ENCODE data around the gene PLXNA2.

The PLXNA2 gene

DNA sequence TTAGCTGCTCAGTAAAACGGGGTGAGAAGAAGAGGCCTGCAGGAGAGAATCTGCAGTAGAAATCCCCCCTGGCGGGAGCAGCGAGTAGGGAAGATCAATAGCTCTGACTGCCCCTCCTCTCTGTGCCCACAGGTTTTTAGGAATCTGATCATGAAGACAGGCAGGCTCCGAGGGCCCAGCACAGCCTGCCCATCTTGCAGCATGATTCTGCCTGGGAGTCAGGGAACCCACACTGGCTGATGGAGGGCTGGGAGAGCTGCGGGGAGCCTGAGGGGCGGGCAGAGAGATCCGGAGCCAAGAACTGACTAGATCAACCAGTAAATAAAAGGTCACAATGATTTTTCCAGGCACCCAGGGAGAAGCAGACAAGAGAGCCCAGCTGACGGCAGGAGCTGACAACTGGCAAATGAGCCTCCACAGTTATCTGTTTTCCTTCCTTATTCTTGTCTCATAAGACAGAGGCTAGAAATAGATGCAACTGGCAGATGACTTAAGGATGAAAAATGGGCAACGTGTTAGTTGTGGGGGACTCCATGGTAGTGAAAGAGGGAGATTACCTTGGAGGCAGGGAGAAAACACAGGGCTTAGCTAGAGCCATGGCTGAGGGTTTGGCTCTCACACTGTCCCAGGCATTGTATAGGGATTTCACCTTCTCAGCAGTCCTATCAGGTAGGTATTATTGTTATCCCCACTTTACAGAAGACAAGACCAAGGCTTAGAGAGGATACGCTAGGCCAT lies 116.2 kb downstream of the PLXNA2 start:
- DNase-seq (no peak), ATAC-seq (ENCODE audit: insufficient read depth, low read depth) (no peak)
- Histone ChIP-seq H3K36me3 (ENCODE audit: insufficient read depth, low read length) (no peaks in the 10 kb centered on the region), H3K4me1 (ENCODE audit: insufficient read depth, low read length) (no peaks in the 10 kb centered on the region), H2AFZ (ENCODE audit: low read depth, low read length) (no peak overlapping the region), H3K27ac (ENCODE audit: low read length) (no peak overlapping the region), H3K9me3 (ENCODE audit: insufficient read depth, low read length, severe bottlenecking) (no peaks in the 10 kb centered on the region), H3K4me3 (ENCODE audit: low read depth in 1 of 2, low read length in 2 of 2) (no peak overlapping the region), H3K27me3 (ENCODE audit: insufficient read depth, low read length, poor library complexity) (peaks cover 50% of the 10 kb centered on the region), H3K9ac (ENCODE audit: low read depth, low read length) (no peak overlapping the region), H4K20me1 (ENCODE audit: insufficient read depth, low read length) (no peaks in the 10 kb centered on the region), H3K79me2 (ENCODE audit: insufficient read depth, low read length) (no peaks in the 10 kb centered on the region), H3K4me2 (ENCODE audit: insufficient read depth, low read length) (no peak overlapping the region)
- no peak for TF ChIP-seq EZH2 (IDR thresholded peaks at IDR 0.05; ENCODE audit: borderline replicate concordance, low read depth, low read length, severe bottlenecking)
- TF ChIP-seq, protein P1, sequence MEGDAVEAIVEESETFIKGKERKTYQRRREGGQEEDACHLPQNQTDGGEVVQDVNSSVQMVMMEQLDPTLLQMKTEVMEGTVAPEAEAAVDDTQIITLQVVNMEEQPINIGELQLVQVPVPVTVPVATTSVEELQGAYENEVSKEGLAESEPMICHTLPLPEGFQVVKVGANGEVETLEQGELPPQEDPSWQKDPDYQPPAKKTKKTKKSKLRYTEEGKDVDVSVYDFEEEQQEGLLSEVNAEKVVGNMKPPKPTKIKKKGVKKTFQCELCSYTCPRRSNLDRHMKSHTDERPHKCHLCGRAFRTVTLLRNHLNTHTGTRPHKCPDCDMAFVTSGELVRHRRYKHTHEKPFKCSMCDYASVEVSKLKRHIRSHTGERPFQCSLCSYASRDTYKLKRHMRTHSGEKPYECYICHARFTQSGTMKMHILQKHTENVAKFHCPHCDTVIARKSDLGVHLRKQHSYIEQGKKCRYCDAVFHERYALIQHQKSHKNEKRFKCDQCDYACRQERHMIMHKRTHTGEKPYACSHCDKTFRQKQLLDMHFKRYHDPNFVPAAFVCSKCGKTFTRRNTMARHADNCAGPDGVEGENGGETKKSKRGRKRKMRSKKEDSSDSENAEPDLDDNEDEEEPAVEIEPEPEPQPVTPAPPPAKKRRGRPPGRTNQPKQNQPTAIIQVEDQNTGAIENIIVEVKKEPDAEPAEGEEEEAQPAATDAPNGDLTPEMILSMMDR (IDR thresholded peaks at IDR 0.05; ENCODE audit: borderline replicate concordance, extremely low read depth, low read length, poor library complexity, severe bottlenecking): no peak

DNA sequence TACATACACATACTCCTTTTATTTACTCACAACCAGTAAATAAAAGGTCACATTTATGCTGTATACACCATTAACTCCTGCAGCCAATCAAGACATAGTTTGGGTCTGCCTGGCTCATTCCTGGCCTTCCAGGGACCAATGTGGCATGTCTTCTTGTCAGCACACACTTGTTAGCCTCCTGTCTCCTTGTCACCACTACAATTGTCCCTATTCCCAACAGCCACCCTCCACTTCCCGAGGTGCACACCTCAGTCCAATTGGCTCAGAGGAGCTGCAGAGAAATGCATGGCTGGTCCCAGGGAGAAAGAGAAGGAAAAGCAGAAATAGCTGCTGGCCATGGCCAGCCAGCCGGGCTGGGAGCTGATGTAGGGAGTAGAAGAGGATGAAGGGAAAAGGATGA lies 116.9 kb downstream of the PLXNA2 start:
- Histone ChIP-seq H3K36me3 (ENCODE audit: insufficient read depth, low read length) (no peaks in the 10 kb centered on the region), H3K9me3 (ENCODE audit: insufficient read depth, low read length, severe bottlenecking) (no peaks in the 10 kb centered on the region), H3K27ac (ENCODE audit: low read length) (no peak overlapping the region), H3K4me1 (ENCODE audit: insufficient read depth, low read length) (no peaks in the 10 kb centered on the region), H3K9ac (ENCODE audit: low read depth, low read length) (no peak overlapping the region), H3K4me3 (ENCODE audit: low read depth in 1 of 2, low read length in 2 of 2) (no peak overlapping the region), H3K27me3 (ENCODE audit: insufficient read depth, low read length, poor library complexity) (peaks cover 44% of the 10 kb centered on the region), H3K4me2 (ENCODE audit: insufficient read depth, low read length) (no peak overlapping the region), H4K20me1 (ENCODE audit: insufficient read depth, low read length) (no peaks in the 10 kb centered on the region), H2AFZ (ENCODE audit: low read depth, low read length) (no peak overlapping the region), H3K79me2 (ENCODE audit: insufficient read depth, low read length) (no peaks in the 10 kb centered on the region)
- no peak for TF ChIP-seq EZH2 (IDR thresholded peaks at IDR 0.05; ENCODE audit: borderline replicate concordance, low read depth, low read length, severe bottlenecking)
- TF ChIP-seq, protein P1 (IDR thresholded peaks at IDR 0.05; ENCODE audit: borderline replicate concordance, extremely low read depth, low read length, poor library complexity, severe bottlenecking): no peak
- DNase-seq: no peak
- ATAC-seq (ENCODE audit: insufficient read depth, low read depth): no peak

DNA sequence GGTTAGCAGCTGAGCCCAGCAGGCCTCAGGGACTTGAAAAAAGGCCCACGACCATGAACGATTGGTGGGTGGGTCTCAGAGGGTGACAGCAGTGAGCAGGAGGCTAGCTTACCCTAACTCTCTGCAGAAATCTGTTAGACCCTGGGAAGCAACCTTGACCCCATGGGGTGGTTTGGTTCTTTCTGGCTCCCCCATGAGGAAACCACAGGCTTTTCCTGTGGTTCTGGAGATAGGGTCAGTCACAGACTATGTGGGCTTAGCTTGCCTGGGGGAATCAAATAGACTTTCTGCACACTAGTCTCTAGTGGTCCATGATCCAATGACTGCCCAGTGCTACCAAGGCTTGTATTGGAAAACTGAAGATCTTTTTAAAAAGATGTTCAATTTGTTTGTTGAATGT lies 118.1 kb downstream of the PLXNA2 start:
- H3K27me3 ChIP-seq (ENCODE audit: insufficient read depth, low read length, poor library complexity): peaks cover 32% of the 10 kb centered on the region
- no peak overlapping the region for H3K4me2 ChIP-seq (ENCODE audit: insufficient read depth, low read length)
- ATAC-seq (ENCODE audit: insufficient read depth, low read depth): no peak

More for the DNA sequence above, 118.1 kb downstream of the PLXNA2 start:
- H3K27ac ChIP-seq (ENCODE audit: low read length): no peak overlapping the region
- DNase-seq: no peak
- H3K9ac ChIP-seq (ENCODE audit: low read depth, low read length): no peak overlapping the region
- H3K79me2 ChIP-seq (ENCODE audit: insufficient read depth, low read length): no peaks in the 10 kb centered on the region
- no peaks in the 10 kb centered on the region for H3K9me3 ChIP-seq (ENCODE audit: insufficient read depth, low read length, severe bottlenecking)
- no peak for TF ChIP-seq EZH2 (IDR thresholded peaks at IDR 0.05; ENCODE audit: borderline replicate concordance, low read depth, low read length, severe bottlenecking)
- TF ChIP-seq, protein P1 (IDR thresholded peaks at IDR 0.05; ENCODE audit: borderline replicate concordance, extremely low read depth, low read length, poor library complexity, severe bottlenecking): no peak
- no peak overlapping the region for H3K4me3 ChIP-seq (ENCODE audit: low read depth in 1 of 2, low read length in 2 of 2)
- no peaks in the 10 kb centered on the region for H3K36me3 ChIP-seq (ENCODE audit: insufficient read depth, low read length)
- H4K20me1 ChIP-seq (ENCODE audit: insufficient read depth, low read length): no peaks in the 10 kb centered on the region
- H2AFZ ChIP-seq (ENCODE audit: low read depth, low read length): no peak overlapping the region
- no peaks in the 10 kb centered on the region for H3K4me1 ChIP-seq (ENCODE audit: insufficient read depth, low read length)
